Prostate gland (tissue), 2 donors: ENCODE data around the gene TAF6L.

ENCODE experiments used
- CTCF ChIP-seq, 4 experiments: fragments of 200-600 bp in 2 of 4; fragments of 450-650 bp in 2 of 4; sonication (generic) in 2 of 4; IDR thresholded peaks; 1 replicate in 3 of 4; 2 replicates in 1 of 4; pipeline ENCODE4 v1.5.1; 2016 to 2019; ENCODE audit warnings: antibody characterized with exemption in 4 of 4, mild to moderate bottlenecking in 2 of 4, moderate library complexity in 2 of 4
- POLR2AphosphoS5 ChIP-seq: sonication (generic); formaldehyde crosslinking; IDR thresholded peaks from one replicate; pipeline ENCODE4 v1.6.1; 2017; ENCODE audit warnings: antibody characterized with exemption

- TF ChIP-seq CTCF (IDR thresholded peaks at IDR 0.05): no peak
- TF ChIP-seq POLR2AphosphoS5: no peak
Observed at GRCh38 chr11:62810748-62811147, 39.6 kb downstream of the TAF6L start.
